ENCODE data around the gene UBE2E2. TPM values are rescaled to one million over a fixed set of nuclear protein-coding genes. Genes with fewer than 3 reads are reported as not detected.

The UBE2E2 gene
- total RNA-seq, 3 donors from 2014 or later (not counting 1 experiment from before 2014, with no cell fraction given) = 4.8 to 6.1 (median 5.3) TPM

DNA sequence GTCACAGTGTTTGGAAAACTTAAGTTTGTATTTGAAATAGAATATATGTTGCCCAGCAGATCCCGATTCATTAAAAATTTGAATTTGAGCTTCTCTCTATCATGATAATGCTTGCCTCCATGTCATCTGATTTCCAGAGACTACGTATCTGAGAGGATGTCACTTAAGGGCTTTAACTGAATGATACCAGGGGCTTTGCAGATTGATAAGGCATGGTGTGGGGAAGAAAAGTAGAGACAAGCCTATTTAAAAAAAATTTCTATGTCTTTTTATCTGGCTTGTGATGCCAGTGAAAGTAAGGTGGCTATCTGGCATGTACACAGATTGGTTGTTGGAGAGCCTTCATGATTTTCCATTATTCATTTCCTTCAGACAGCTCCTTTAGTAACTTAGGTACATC lies 72.7 kb downstream of the UBE2E2 start:
- H3K4me1 ChIP-seq (ENCODE audit: control insufficient read depth, insufficient read depth, low read length) = no peaks in the 10 kb centered on the region
- Mint-ChIP-seq H3K36me3 (no peaks in the 10 kb centered on the region), H3K4me1 (no peaks in the 10 kb centered on the region), H3K27ac (no peak overlapping the region), H3K9me3 (peaks cover 0 to 2% of the 10 kb centered on the region in 2 donors), H3K4me3 (no peak overlapping the region), H3K27me3 (ENCODE audit: low read depth in 2 of 2) (no peaks in the 10 kb centered on the region)
- no peaks in the 10 kb centered on the region for H3K36me3 ChIP-seq (ENCODE audit: control insufficient read depth, insufficient read depth, low read length)
- TF ChIP-seq, protein P1, sequence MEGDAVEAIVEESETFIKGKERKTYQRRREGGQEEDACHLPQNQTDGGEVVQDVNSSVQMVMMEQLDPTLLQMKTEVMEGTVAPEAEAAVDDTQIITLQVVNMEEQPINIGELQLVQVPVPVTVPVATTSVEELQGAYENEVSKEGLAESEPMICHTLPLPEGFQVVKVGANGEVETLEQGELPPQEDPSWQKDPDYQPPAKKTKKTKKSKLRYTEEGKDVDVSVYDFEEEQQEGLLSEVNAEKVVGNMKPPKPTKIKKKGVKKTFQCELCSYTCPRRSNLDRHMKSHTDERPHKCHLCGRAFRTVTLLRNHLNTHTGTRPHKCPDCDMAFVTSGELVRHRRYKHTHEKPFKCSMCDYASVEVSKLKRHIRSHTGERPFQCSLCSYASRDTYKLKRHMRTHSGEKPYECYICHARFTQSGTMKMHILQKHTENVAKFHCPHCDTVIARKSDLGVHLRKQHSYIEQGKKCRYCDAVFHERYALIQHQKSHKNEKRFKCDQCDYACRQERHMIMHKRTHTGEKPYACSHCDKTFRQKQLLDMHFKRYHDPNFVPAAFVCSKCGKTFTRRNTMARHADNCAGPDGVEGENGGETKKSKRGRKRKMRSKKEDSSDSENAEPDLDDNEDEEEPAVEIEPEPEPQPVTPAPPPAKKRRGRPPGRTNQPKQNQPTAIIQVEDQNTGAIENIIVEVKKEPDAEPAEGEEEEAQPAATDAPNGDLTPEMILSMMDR (IDR thresholded peaks at IDR 0.05) = no peak
- intact Hi-C loops (cut with micrococcal nuclease) = no loop called here
- ATAC-seq = no peak
- H3K4me3 ChIP-seq (ENCODE audit: low read length) = no peak overlapping the region
- H3K27me3 ChIP-seq (ENCODE audit: control insufficient read depth, insufficient read depth, low read length) = no peaks in the 10 kb centered on the region
- WGBS (ENCODE audit: insufficient coverage) = 90% methylated on average over 2 of the region's 2 CpGs
- no peak overlapping the region for H3K27ac ChIP-seq (ENCODE audit: low read length)
- no peak for DNase-seq
- no peaks in the 10 kb centered on the region for H3K9me3 ChIP-seq (ENCODE audit: control insufficient read depth, insufficient read depth, low read length)

DNA sequence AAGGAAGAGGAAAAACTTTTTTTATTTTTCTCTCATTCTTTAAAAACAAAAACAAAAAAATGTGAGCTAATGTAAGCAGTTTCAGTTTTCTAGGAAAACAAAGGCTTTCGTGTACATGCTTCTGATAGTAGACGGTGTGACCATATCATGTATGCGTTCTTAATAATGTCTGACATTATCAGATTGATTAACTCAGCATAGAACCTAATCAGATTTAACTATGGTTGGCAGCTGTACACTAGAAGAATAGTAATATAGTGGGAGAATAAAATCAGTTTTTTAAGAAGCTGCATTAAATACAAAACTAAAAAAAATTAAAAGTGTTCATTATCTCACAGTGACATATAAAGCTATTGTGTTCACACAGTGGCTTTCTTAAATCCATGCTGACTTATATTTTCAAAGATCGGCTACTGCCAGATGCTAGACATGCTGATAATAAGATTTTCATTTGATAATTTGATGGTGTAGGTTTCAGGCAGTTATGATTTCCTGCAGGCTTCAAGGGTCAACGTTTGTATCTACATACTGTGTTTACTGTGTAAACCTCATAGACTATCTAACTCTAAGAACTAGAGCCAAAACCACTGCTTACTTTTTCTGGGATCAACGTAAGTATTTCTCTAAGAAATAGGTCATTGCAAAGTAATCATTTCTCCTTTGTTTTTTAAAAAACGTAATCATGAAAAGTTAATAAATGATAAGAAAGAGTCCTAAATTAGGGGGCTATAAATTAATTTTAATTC lies 74.0 kb downstream of the UBE2E2 start:
- Histone ChIP-seq H3K36me3 (ENCODE audit: control insufficient read depth, insufficient read depth, low read length) (no peaks in the 10 kb centered on the region), H3K4me3 (ENCODE audit: low read length) (no peak overlapping the region), H3K27ac (ENCODE audit: low read length) (no peak overlapping the region), H3K4me1 (ENCODE audit: control insufficient read depth, insufficient read depth, low read length) (no peaks in the 10 kb centered on the region), H3K27me3 (ENCODE audit: control insufficient read depth, insufficient read depth, low read length) (no peaks in the 10 kb centered on the region), H3K9me3 (ENCODE audit: control insufficient read depth, insufficient read depth, low read length) (no peaks in the 10 kb centered on the region)
- no peak overlapping the region for H3K27ac Mint-ChIP-seq
- DNase-seq (no peak), ATAC-seq (no peak)
- H3K4me1 Mint-ChIP-seq = no peaks in the 10 kb centered on the region
- H3K36me3 Mint-ChIP-seq = no peaks in the 10 kb centered on the region
- peaks cover 0 to 2% of the 10 kb centered on the region in 2 donors for H3K9me3 Mint-ChIP-seq
- H3K4me3 Mint-ChIP-seq = no peak overlapping the region
- 88% methylated on average over 4 of the region's 7 CpGs for WGBS (ENCODE audit: insufficient coverage)
- TF ChIP-seq, protein P1 (IDR thresholded peaks at IDR 0.05) = no peak
- no peaks in the 10 kb centered on the region for H3K27me3 Mint-ChIP-seq (ENCODE audit: low read depth in 2 of 2)
- intact Hi-C loops (cut with micrococcal nuclease) = no loop called here

DNA sequence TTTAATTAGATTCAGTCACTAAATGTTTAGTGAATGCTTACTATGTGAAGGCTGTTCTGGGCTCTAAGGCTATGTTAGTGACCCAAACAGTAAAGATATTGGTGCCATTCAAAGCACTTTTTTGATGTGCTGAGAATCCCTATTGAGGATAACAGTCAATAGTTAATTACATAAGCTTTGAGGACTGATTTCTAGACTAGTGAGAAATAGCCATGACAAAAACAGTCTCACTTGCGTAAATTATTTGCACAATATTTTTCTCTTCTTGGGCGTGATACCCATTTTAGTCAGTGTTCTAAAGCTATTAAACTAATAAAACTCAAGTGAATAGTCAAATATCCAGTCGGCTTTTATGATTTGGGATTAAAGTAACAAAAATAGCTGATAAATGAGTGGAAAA lies 74.6 kb downstream of the UBE2E2 start:
- Mint-ChIP-seq H3K4me3 (no peak overlapping the region), H3K36me3 (no peaks in the 10 kb centered on the region), H3K9me3 (no peaks in the 10 kb centered on the region), H3K27ac (no peak overlapping the region), H3K27me3 (ENCODE audit: low read depth in 2 of 2) (no peaks in the 10 kb centered on the region), H3K4me1 (no peaks in the 10 kb centered on the region)
- Histone ChIP-seq H3K36me3 (ENCODE audit: control insufficient read depth, insufficient read depth, low read length) (no peaks in the 10 kb centered on the region), H3K27ac (ENCODE audit: low read length) (no peak overlapping the region), H3K4me1 (ENCODE audit: control insufficient read depth, insufficient read depth, low read length) (no peaks in the 10 kb centered on the region), H3K27me3 (ENCODE audit: control insufficient read depth, insufficient read depth, low read length) (no peaks in the 10 kb centered on the region), H3K4me3 (ENCODE audit: low read length) (no peak overlapping the region), H3K9me3 (ENCODE audit: control insufficient read depth, insufficient read depth, low read length) (no peaks in the 10 kb centered on the region)
- intact Hi-C loops (cut with micrococcal nuclease) = no loop called here
- 94% methylated on average over 2 of the region's 3 CpGs for WGBS (ENCODE audit: insufficient coverage)
- TF ChIP-seq, protein P1 (IDR thresholded peaks at IDR 0.05) = no peak
- DNase-seq (no peak), ATAC-seq (no peak)

DNA sequence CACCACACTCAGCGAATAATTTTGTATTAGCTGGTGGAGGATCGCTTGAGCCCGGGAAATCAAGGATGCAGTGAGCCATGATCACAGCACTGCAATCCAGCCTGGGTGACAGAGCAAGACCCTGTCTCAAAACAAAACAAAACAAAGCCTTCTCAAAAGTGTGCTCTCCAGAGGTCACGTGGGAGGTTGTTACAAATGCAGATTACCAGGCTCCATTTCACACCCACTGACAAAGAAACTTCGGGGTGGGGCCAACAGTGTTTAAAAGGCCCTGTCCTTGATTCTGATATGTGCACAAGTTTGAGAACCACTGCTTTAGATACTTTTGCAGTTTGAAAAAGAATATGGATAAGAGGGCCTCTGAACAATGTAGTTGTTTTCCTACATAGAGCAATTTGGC lies 80.5 kb downstream of the UBE2E2 start:
- H3K4me1 ChIP-seq (ENCODE audit: control insufficient read depth, insufficient read depth, low read length) = no peaks in the 10 kb centered on the region
- H3K36me3 Mint-ChIP-seq = peaks cover 17% of the 10 kb centered on the region
- H3K27ac ChIP-seq (ENCODE audit: low read length) = no peak overlapping the region
- H3K9me3 ChIP-seq (ENCODE audit: control insufficient read depth, insufficient read depth, low read length) = no peaks in the 10 kb centered on the region
- no peak overlapping the region for H3K4me3 Mint-ChIP-seq
- peaks cover 3 to 7% of the 10 kb centered on the region in 2 donors for H3K27me3 Mint-ChIP-seq (ENCODE audit: low read depth in 2 of 2)
- no peaks in the 10 kb centered on the region for H3K27me3 ChIP-seq (ENCODE audit: control insufficient read depth, insufficient read depth, low read length)
- no peak for ATAC-seq
- TF ChIP-seq, protein P1 (IDR thresholded peaks at IDR 0.05) = no peak
- H3K36me3 ChIP-seq (ENCODE audit: control insufficient read depth, insufficient read depth, low read length) = no peaks in the 10 kb centered on the region
- no peak overlapping the region for H3K4me3 ChIP-seq (ENCODE audit: low read length)
- 91% methylated on average over 5 of the region's 5 CpGs for WGBS (ENCODE audit: insufficient coverage)
- intact Hi-C loops (cut with micrococcal nuclease) = no loop called here
- H3K9me3 Mint-ChIP-seq = peaks cover 3 to 4% of the 10 kb centered on the region in 2 donors
- H3K4me1 Mint-ChIP-seq = no peaks in the 10 kb centered on the region
- no peak for DNase-seq
- H3K27ac Mint-ChIP-seq = no peak overlapping the region

Measured in natural killer cell (primary cell).